GM06990 (cell line): ENCODE measurements around the gene SHOC2.

Experiments
- DNase-seq: peaks from one replicate; pipeline ENCODE4 v3.0.0-alpha.2; 2011; ENCODE audit not compliant: insufficient read length; ENCODE audit errors: extremely low read depth
- H3K27me3 ChIP-seq: replicated peaks from 2 replicates; pipeline ENCODE4 v1.6.0; 2011; ENCODE audit warnings: low read length; ENCODE audit not compliant: control insufficient read depth, insufficient read depth
- H3K36me3 ChIP-seq: 2 replicates; pipeline ENCODE4 v1.5.1; 2011; ENCODE audit warnings: low read length; ENCODE audit not compliant: control insufficient read depth, insufficient read depth
- H3K4me3 ChIP-seq: replicated peaks from 2 replicates; pipeline ENCODE4 v1.5.1; 2011; ENCODE audit warnings: low read depth, mild to moderate bottlenecking, control low read depth, low read length
- TF ChIP-seq, protein P1 (sequence below): IDR thresholded peaks from 2 replicates; pipeline ENCODE4 v1.5.1; 2011; ENCODE audit warnings: low read length, control low read depth, mild to moderate bottlenecking, inconsistent platforms; ENCODE audit not compliant: insufficient read depth, poor library complexity, severe bottlenecking

The SHOC2 gene

DNA sequence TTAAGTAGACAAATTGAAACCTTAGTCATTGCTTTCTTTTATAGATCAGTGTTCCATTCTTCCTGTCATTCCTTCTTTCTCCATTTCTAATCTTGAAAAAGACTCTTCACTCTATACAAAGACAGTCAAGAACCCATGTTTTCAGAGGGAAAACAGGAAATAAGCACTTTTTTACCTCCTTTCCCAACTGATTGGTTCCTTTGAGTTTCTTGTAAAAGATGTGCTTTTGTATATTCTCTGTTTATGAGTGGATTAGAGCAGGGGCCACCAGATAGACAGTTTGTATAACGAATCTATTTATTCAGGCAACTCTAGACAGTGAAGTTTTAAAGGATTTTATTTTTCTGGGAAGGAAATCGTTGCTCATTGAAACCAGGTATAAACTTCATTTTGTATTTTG is 49.8 kb downstream of the SHOC2 start:
- no peak for DNase-seq
- H3K36me3 ChIP-seq: peaks cover 2% of the 10 kb centered on the region
- no peaks in the 10 kb centered on the region for H3K27me3 ChIP-seq
- no peak overlapping the region for H3K4me3 ChIP-seq
- TF ChIP-seq, protein P1, sequence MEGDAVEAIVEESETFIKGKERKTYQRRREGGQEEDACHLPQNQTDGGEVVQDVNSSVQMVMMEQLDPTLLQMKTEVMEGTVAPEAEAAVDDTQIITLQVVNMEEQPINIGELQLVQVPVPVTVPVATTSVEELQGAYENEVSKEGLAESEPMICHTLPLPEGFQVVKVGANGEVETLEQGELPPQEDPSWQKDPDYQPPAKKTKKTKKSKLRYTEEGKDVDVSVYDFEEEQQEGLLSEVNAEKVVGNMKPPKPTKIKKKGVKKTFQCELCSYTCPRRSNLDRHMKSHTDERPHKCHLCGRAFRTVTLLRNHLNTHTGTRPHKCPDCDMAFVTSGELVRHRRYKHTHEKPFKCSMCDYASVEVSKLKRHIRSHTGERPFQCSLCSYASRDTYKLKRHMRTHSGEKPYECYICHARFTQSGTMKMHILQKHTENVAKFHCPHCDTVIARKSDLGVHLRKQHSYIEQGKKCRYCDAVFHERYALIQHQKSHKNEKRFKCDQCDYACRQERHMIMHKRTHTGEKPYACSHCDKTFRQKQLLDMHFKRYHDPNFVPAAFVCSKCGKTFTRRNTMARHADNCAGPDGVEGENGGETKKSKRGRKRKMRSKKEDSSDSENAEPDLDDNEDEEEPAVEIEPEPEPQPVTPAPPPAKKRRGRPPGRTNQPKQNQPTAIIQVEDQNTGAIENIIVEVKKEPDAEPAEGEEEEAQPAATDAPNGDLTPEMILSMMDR: no peak

DNA sequence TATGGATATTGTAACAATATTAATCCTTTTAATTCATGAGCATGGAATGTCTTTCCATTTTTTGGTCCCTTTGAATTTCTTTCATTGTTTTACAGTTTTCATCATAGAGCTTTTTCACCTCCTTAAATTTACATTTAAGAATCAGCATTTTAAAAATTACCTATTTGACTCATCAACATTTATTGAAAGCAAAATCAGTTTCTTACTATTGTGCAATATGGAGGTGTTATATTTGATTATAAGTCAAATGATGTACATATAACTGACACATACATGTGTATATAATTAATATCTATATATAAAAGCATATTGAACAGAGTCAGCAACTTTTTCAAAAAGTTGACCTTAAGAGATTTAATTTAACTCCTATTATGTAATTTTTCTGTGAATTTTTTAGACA is 52.2 kb downstream of the SHOC2 start:
- H3K4me3 ChIP-seq: no peak overlapping the region
- peaks cover 2% of the 10 kb centered on the region for H3K36me3 ChIP-seq
- no peaks in the 10 kb centered on the region for H3K27me3 ChIP-seq
- TF ChIP-seq, protein P1: no peak
- no peak for DNase-seq

DNA sequence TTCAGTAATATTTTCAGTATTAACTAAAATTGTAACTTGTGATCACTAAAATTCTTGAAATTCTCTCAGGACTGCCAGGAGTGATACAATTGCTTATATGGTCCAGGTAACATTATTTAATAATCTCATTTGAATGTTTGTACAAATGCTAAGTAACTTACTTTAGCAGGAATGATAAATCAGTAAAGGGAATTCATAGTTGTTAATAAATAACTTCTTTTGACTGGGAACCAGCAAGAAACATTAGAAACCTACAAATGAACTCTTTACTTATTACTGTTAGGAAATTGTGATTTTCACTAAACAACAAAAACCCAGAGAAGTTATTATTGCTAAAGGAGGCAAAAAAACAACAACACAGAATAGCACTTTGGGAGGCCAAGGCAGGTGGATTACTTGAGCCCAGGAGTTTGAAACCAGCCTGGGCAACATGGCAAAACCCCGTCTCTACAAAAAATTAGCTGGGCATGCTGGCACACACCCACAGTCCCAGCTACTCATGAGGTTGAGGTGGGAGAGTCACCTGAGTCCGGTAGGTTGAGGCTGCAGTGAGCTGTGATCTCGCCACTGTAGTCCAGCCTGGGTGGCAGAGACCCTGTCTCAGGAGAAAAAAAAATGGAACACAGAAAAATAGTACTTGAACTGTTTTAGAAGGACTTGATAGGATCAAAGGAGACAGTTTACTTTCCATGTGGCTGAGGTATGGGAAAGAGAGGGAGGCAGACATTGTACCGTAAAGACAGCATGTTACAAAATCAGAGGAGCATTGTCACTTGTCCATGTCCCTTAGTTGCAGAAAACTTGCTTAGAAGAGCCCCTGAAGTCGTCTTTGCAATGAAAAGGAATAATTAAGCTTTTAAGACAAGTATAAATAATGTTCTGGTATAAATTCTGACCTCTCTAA is 53.1 kb downstream of the SHOC2 start:
- H3K36me3 ChIP-seq: peaks cover 2% of the 10 kb centered on the region
- TF ChIP-seq, protein P1: no peak

DNA sequence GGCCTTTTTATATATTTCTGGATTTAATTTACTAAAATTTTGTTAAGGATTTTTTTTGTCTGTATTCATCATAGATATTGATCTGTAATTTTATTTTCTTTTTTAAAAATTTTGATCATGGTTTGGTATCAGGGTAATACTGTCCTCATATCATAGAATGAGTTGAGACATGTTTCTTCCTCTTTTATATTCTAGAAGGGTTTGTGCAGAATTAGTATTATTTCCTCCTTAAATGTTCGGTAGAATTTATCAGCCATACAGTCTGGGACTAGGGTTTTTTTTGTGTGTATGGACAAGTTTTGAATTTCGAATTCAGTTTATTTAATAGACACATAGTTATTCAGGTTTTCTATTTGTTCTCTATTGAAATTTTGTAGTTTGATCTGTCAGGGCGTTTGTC is 54.0 kb downstream of the SHOC2 start:
- DNase-seq: no peak
- TF ChIP-seq, protein P1: no peak
- Histone ChIP-seq H3K27me3 (no peaks in the 10 kb centered on the region), H3K4me3 (no peak overlapping the region), H3K36me3 (peaks cover 2% of the 10 kb centered on the region)

More for the DNA sequence above, 53.1 kb downstream of the SHOC2 start:
- H3K4me3 ChIP-seq: no peak overlapping the region
- no peaks in the 10 kb centered on the region for H3K27me3 ChIP-seq
- no peak for DNase-seq

DNA sequence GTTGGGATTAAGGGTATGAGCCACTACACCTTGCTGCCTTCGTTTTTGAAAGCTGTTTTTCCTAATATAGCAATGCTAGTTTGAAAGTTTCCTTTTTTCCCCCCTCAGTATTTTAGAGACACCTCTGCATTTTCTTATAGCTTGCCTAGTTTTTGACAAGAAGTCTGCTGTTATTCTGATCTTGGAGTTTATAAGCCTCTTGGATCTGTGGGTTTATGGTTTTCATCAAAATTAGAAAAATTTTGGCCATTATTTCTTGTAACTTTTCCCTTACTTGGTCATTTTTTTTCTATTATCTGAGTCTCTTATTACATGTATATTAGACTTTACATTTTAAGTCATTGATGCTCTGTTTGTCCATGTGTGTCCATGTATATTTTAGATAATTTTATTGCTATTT is 57.2 kb downstream of the SHOC2 start:
- H3K4me3 ChIP-seq: no peak overlapping the region
- H3K27me3 ChIP-seq: no peaks in the 10 kb centered on the region
- no peak for DNase-seq
- H3K36me3 ChIP-seq: peaks cover 2% of the 10 kb centered on the region
- TF ChIP-seq, protein P1: no peak
